ENCODE results near the gene ETV2.

ETV2 gene

GRCh38 chr19:35673121-35673804 lies 31.7 kb downstream of the ETV2 start:
- ChIA-PET CTCF (interaction anchor here (0.6 to 1.9 kb wide), 14 partner anchors 11 to 186 kb away, joined by 3 to 12 read pairs (median 4); no protein-coding TSS in a partner anchor), POLR2A (interaction anchor here (0.5 to 2.8 kb wide), 9 partner anchors 9 to 146 kb away, joined by 3 to 25 read pairs (median 5); partner anchors contain the start of gene COX6B1)
- Histone ChIP-seq H3K27ac (ENCODE audit: extremely low read depth, low read depth, low read length) (peak overlapping the region; percentile 41; the same call in 1 of the 2 replicates), H3K9me3 (ENCODE audit: control insufficient read depth, insufficient read depth, low read depth, low read length) (no peaks in the 10 kb centered on the region), H3K4me3 (ENCODE audit: low read depth, low read length) (peak overlapping the region; percentile 33), H3K4me1 (ENCODE audit: control insufficient read depth, insufficient read depth, low read length) (peaks cover 6% of the 10 kb centered on the region), H3K36me3 (ENCODE audit: control insufficient read depth in 2 of 2, insufficient read depth in 1 of 2, low read length in 2 of 2) (no peaks in the 10 kb centered on the region; a peak in 1 of 3 replicates)
- TF ChIP-seq ZSCAN23 (tag by site-specific recombination; IDR thresholded peaks at IDR 0.05): no peak
- TF ChIP-seq ZNF138 (tag by site-specific recombination; IDR thresholded peaks at IDR 0.05; ENCODE audit: borderline replicate concordance): no peak
- TF ChIP-seq KLF17 (tag by site-specific recombination; IDR thresholded peaks at IDR 0.05): 0 out of 2 replicates have a peak, but pooled peaks have one; percentile 14
- TF ChIP-seq ZNF133 (tag by site-specific recombination; IDR thresholded peaks at IDR 0.05): no peak
- TF ChIP-seq ZBTB17 (tag by site-specific recombination; IDR thresholded peaks at IDR 0.05): peak; percentile 31; the same call in 1 of the 2 replicates
- TF ChIP-seq ZNF10 (tag by site-specific recombination; IDR thresholded peaks at IDR 0.05): peak; percentile 21; the same call in 1 of the 2 replicates
- TF ChIP-seq ZNF658 (tag by site-specific recombination; IDR thresholded peaks at IDR 0.05): no peak
- no peak for TF ChIP-seq ZNF785 (tag by site-specific recombination; IDR thresholded peaks at IDR 0.05)
- peak; percentile 44 for TF ChIP-seq ZFHX2 (tag by site-specific recombination; conservative IDR thresholded peaks at IDR 0.05)
- no peak for TF ChIP-seq HOXC10 (CRISPR knock-in tag; IDR thresholded peaks at IDR 0.05)
- 0 out of 2 replicates have a peak, but pooled peaks have one; percentile 7 for TF ChIP-seq ZBTB21 (tag by site-specific recombination; IDR thresholded peaks at IDR 0.05)
- TF ChIP-seq KLF8 (tag by site-specific recombination; IDR thresholded peaks at IDR 0.05): peak; percentile 16; the same call in 1 of the 2 replicates
- TF ChIP-seq ZNF341 (tag by site-specific recombination; IDR thresholded peaks at IDR 0.05; ENCODE audit: low read depth): no peak
- TF ChIP-seq ZEB2 (tag by site-specific recombination; IDR thresholded peaks at IDR 0.05): 0 out of 2 replicates have a peak, but pooled peaks have one; percentile 39
- TF ChIP-seq KLF7 (tag by site-specific recombination; IDR thresholded peaks at IDR 0.05; ENCODE audit: borderline replicate concordance): no peak
- 0 out of 2 replicates have a peak, but pooled peaks have one; percentile 43 for TF ChIP-seq GLIS2 (tag by site-specific recombination; IDR thresholded peaks at IDR 0.05)
- peak; percentile 36; the same call in 1 of the 2 replicates for TF ChIP-seq ZNF600 (tag by site-specific recombination; IDR thresholded peaks at IDR 0.05)
- TF ChIP-seq SP2 (tag by site-specific recombination; IDR thresholded peaks at IDR 0.05): peak; percentile 87
- TF ChIP-seq GLIS1 (tag by site-specific recombination; IDR thresholded peaks at IDR 0.05): no peak
- TF ChIP-seq PATZ1 (tag by site-specific recombination; IDR thresholded peaks at IDR 0.05): peak; percentile 68
- TF ChIP-seq ZNF23 (tag by site-specific recombination; IDR thresholded peaks at IDR 0.05; ENCODE audit: borderline replicate concordance): no peak
- peak; percentile 56; the same call in 1 of the 2 replicates for TF ChIP-seq ZNF335 (tag by site-specific recombination; conservative IDR thresholded peaks at IDR 0.05)
- TF ChIP-seq, protein P1, sequence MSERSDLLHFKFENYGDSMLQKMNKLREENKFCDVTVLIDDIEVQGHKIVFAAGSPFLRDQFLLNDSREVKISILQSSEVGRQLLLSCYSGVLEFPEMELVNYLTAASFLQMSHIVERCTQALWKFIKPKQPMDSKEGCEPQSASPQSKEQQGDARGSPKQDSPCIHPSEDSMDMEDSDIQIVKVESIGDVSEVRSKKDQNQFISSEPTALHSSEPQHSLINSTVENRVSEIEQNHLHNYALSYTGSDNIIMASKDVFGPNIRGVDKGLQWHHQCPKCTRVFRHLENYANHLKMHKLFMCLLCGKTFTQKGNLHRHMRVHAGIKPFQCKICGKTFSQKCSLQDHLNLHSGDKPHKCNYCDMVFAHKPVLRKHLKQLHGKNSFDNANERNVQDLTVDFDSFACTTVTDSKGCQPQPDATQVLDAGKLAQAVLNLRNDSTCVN (tag by site-specific recombination; optimal IDR thresholded peaks at IDR 0.05): peak; percentile 21
- TF ChIP-seq SP3 (tag by site-specific recombination; IDR thresholded peaks at IDR 0.05): peak; percentile 92
- 0 out of 2 replicates have a peak, but pooled peaks have one; percentile 25 for TF ChIP-seq ZNF2 (tag by site-specific recombination; IDR thresholded peaks at IDR 0.05)
- TF ChIP-seq ZNF629 (tag by site-specific recombination; IDR thresholded peaks at IDR 0.05): peak; percentile 62
- TF ChIP-seq ZNF223 (tag by site-specific recombination; IDR thresholded peaks at IDR 0.05): no peak
- TF ChIP-seq ZNF398 (tag by site-specific recombination; IDR thresholded peaks at IDR 0.05): no peak
- peak; percentile 17; the same call in 1 of the 2 replicates for TF ChIP-seq KLF1 (tag by site-specific recombination; IDR thresholded peaks at IDR 0.05)
- TF ChIP-seq KLF9 (tag by site-specific recombination; IDR thresholded peaks at IDR 0.05; ENCODE audit: low read depth): peak; percentile 71; the same call in 1 of the 2 replicates
- 0 out of 2 replicates have a peak, but pooled peaks have one; percentile 7 for TF ChIP-seq ZFP69B (tag by site-specific recombination; IDR thresholded peaks at IDR 0.05)
- no peak for TF ChIP-seq KLF16 (tag by site-specific recombination; IDR thresholded peaks at IDR 0.05)
- TF ChIP-seq YY2 (tag by site-specific recombination; IDR thresholded peaks at IDR 0.05): no peak
- no peak for TF ChIP-seq ZNF747 (tag by site-specific recombination; IDR thresholded peaks at IDR 0.05)
